NK-92 (cell line): ENCODE data around the gene IFT122.
"Not testable (repeated sequence)": the region's sequence is repeated elsewhere in the genome, so short reads cannot be mapped to it uniquely, and the experiment has no call there.

ENCODE experiments used
- DNase-seq: peaks from one replicate; lab custom pipeline; 2025; ENCODE audit not compliant: unreplicated experiment; lab: John Stamatoyannopoulos, UW

IFT122 gene

GRCh38 chr3:129515108-129515820 lies 75.2 kb downstream of the IFT122 start:
- not testable (repeated sequence) for DNase-seq

- not testable (repeated sequence) for DNase-seq
These were observed 75.9 kb downstream of the IFT122 start for GRCh38 chr3:129515821-129516432.

- DNase-seq = no peak
These were observed 77.5 kb downstream of the IFT122 start for GRCh38 chr3:129517516-129517915.

- no peak for DNase-seq
These were observed 78.1 kb downstream of the IFT122 start for GRCh38 chr3:129518038-129518561.

- DNase-seq = no peak
These were observed 78.6 kb downstream of the IFT122 start for GRCh38 chr3:129518581-129518980.

- no peak for DNase-seq
These were observed 79.4 kb downstream of the IFT122 start for GRCh38 chr3:129519449-129519848.

- DNase-seq = no peak
These were observed 80.1 kb downstream of the IFT122 start for GRCh38 chr3:129519896-129520715.

GRCh38 chr3:129520960-129521359 lies 80.9 kb downstream of the IFT122 start:
- DNase-seq = no peak

- no peak for DNase-seq
These were observed 81.6 kb downstream of the IFT122 start for GRCh38 chr3:129521611-129522010.

- no peak for DNase-seq
These were observed 82.9 kb downstream of the IFT122 start for GRCh38 chr3:129522953-129523352.

GRCh38 chr3:129524081-129524480 lies 84.1 kb downstream of the IFT122 start:
- DNase-seq = no peak

- no peak for DNase-seq
These were observed 85.4 kb downstream of the IFT122 start for GRCh38 chr3:129525341-129525968.

GRCh38 chr3:129526121-129526900 lies 86.3 kb downstream of the IFT122 start:
- DNase-seq = no peak

GRCh38 chr3:129527262-129527661 lies 87.2 kb downstream of the IFT122 start:
- DNase-seq = no peak

GRCh38 chr3:129528589-129529100 lies 88.6 kb downstream of the IFT122 start, which contains the start of gene RHO:
Gene RHO, plus strand, starts transcription at chr3:129528639. Its CDS starts 95 bp downstream, at chr3:129528734.
- DNase-seq = no peak

GRCh38 chr3:129529436-129530210 lies 89.6 kb downstream of the IFT122 start:
- DNase-seq = no peak

GRCh38 chr3:129530251-129530791 lies 90.3 kb downstream of the IFT122 start:
- DNase-seq = no peak

- no peak for DNase-seq
These were observed 90.8 kb downstream of the IFT122 start for GRCh38 chr3:129530821-129531220.

GRCh38 chr3:129531699-129532098 lies 91.7 kb downstream of the IFT122 start:
- DNase-seq = no peak
